HG03439 (cell line): ENCODE results near the gene HBZ.
"Not testable (repeated sequence)": the region's sequence is repeated elsewhere in the genome, so short reads cannot be mapped to it uniquely, and the experiment has no call there.

Experiments
- ATAC-seq: cut with Tn5 transposase; IDR thresholded peaks from one replicate; pipeline ENCODE4 v1.9.1; 2021; ENCODE audit warnings: mild to moderate bottlenecking, moderate library complexity; ENCODE audit not compliant: unreplicated experiment

HBZ gene

GRCh38 chr16:177981-178667 is 25.7 kb downstream of the HBZ start:
- no peak for ATAC-seq

GRCh38 chr16:178668-179015 is 26.2 kb downstream of the HBZ start:
- no peak for ATAC-seq

- ATAC-seq, result no peak
These were observed 27.0 kb downstream of the HBZ start for GRCh38 chr16:179211-180092.

- ATAC-seq, result no peak
These were observed 27.7 kb downstream of the HBZ start, which contains the start of gene HBQ1 for GRCh38 chr16:180101-180675. Gene HBQ1 (plus strand): TSS chr16:180459. CDS start chr16:180487, 28 bp downstream.

- ATAC-seq, result no peak
These were observed 28.5 kb downstream of the HBZ start for GRCh38 chr16:180681-181564.

GRCh38 chr16:181565-182021 is 29.1 kb downstream of the HBZ start:
- ATAC-seq, result no peak

- no peak for ATAC-seq
These were observed 30.6 kb downstream of the HBZ start for GRCh38 chr16:183005-183404.

DNA sequence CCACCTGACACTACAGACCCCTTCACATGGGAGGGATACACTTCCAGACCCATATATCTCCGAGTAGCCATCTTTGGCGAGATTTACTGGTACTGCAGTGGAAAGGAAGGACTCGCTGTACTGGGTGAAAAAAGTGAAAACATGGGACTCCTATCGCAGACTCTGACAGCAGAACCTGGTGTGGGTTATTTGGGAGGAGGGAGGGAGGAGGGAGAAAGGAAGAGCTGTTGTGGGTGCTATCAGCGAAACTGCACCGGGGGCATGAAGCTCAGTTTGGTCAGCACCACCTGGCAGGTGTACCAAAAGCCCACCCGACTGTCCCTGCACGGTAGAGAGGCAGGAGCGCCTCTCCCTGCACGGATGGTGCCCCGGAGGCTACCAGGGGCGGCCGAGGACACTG is 32.8 kb downstream of the HBZ start:
- no peak for ATAC-seq

DNA sequence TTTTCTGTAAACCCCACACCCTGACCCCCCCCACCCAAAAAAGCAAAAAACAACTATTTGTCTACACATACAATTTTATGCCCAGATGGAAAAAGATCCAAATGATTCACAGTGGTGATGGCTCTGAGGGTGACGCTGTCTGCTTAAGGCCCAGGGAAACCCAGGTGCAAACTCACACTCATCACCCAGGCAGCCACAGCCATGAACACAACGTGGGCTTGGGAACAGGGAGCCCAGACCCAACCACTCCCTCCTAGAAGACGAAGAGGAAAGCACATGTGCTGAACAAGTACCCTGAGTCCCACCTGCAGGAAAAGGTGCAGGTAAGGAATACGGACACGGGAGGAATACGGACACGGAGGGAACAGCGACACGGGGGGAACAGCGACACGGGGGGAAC is 33.2 kb downstream of the HBZ start:
- ATAC-seq, result no peak

DNA sequence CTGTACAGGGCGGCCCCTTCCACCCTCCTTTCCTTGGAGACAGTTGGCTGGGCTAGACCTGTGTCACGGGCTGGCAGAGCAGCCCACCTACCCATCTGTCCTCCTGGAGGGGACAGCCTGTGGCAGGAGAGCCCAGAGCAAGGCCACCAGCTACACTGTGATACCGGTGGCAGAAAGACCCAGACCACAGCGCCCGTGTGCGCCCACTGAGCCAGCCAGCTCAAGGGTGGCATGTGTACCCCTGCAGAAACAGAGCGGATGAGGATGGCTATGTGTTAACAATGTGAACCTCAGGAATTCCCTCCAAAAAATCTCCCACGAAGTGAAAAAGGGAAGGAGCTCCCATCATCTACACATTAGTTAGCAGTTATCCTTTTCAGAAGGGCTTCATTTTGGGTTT is 34.9 kb downstream of the HBZ start:
- ATAC-seq, result no peak

GRCh38 chr16:188674-189073 is 36.2 kb downstream of the HBZ start:
- ATAC-seq, result no peak

DNA sequence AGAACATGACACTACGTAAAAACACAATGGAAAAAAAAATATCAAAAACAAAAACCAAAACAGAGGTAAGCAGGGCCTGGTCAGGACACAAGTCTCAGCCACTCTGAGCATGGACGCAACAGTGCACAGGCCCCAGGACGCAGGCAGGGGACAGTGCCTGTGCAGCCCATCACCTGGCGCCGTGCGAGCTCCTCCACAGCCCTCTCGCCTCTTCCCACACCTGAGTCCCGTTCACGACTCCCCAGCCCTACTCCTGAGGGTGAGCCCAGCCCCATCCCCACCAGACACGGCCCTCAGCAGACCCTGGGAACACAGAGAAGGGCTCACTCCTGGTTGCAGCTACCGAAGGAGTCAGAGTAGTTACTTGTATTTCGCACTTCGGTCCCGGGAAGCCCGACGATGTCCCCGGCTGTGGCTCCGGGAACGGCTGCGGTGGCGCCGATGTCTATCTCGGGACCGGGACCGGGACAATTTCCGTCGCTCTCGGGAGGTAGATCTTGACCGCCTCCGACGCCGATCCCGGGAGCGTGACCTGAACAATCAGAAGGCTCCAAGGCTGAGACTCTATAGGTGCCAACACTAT is 37.3 kb downstream of the HBZ start:
- no peak for ATAC-seq

- no peak for ATAC-seq
These were observed 39.4 kb downstream of the HBZ start for GRCh38 chr16:191831-192230.

- ATAC-seq, result no peak
These were observed 40.2 kb downstream of the HBZ start for GRCh38 chr16:192686-193085.

- ATAC-seq, result no peak
These were observed 41.0 kb downstream of the HBZ start for GRCh38 chr16:193441-193840.

DNA sequence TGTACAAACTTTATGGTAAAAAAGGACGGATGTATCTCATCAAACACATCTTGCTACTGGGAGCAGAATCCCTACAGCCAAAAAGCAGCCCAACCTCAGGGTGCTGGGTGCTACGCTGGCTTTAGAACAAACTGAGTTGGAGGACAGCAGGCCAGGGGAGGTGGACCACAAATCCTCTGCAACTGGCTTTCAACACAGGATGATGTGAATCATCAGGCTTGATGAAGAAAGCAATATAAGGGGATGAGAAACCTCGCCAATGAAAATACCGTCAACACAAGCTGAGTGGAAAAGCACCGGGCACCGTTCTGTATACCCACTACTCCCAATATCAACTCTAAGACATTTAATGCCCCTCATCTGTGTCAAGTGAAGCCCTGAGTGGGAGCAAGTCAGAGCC is 42.1 kb downstream of the HBZ start:
- ATAC-seq, result no peak

- ATAC-seq, result no peak
These were observed 47.9 kb downstream of the HBZ start for GRCh38 chr16:200388-200787.

GRCh38 chr16:203246-203645 is 50.8 kb downstream of the HBZ start:
- no peak for ATAC-seq

DNA sequence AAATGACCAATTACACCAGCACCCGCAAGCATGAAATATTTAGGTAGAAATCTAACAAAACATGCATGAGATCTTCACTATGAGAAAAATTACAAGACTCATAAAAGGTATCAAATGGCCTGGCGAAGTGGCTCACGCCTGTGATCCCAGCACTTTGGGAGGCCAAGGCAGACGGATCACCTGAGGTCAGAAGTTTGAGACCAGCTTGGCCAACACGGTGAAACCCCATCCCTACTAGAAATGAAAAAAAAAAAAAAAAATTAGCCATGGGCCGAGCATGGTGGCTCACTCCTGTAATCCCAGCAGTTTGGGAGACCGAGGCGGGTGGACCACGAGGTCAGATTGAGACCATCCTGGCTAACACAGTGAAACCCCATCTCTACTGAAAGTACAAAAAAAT is 51.6 kb downstream of the HBZ start:
- not testable (repeated sequence) for ATAC-seq
